A549 treated with CpdA at 1 μM for 4 hours (cell line): Measurements from ENCODE around the gene SLCO3A1. TPM values are rescaled to one million over a fixed set of nuclear protein-coding genes. Genes with fewer than 3 reads are reported as not detected.

ENCODE experiments used
- total RNA-seq: library from RNA; stranded (reverse); fragments of 200-300 nt; extraction: Qiagen RNA extraction; gene quantifications from 5 replicates; pipeline ENCODE4 v1.2.3, GENCODE V29; 2022; ENCODE audit warnings: low read depth

SLCO3A1 gene
- 20.3 to 29.3 TPM (median 27.8 TPM) in 5 replicates for total RNA-seq

GRCh38 chr15:91853511-91853947 is at the start of gene SLCO3A1:
TSS of gene SLCO3A1 (plus strand) at chr15:91853708.

